IPS-NIHi11 (cell line): ENCODE measurements around the gene CD6.

Experiments
- DNase-seq: peaks from one replicate; pipeline ENCODE4 v3.0.0; 2012; ENCODE audit warnings: mixed read lengths, low spot score

Gene CD6

DNA sequence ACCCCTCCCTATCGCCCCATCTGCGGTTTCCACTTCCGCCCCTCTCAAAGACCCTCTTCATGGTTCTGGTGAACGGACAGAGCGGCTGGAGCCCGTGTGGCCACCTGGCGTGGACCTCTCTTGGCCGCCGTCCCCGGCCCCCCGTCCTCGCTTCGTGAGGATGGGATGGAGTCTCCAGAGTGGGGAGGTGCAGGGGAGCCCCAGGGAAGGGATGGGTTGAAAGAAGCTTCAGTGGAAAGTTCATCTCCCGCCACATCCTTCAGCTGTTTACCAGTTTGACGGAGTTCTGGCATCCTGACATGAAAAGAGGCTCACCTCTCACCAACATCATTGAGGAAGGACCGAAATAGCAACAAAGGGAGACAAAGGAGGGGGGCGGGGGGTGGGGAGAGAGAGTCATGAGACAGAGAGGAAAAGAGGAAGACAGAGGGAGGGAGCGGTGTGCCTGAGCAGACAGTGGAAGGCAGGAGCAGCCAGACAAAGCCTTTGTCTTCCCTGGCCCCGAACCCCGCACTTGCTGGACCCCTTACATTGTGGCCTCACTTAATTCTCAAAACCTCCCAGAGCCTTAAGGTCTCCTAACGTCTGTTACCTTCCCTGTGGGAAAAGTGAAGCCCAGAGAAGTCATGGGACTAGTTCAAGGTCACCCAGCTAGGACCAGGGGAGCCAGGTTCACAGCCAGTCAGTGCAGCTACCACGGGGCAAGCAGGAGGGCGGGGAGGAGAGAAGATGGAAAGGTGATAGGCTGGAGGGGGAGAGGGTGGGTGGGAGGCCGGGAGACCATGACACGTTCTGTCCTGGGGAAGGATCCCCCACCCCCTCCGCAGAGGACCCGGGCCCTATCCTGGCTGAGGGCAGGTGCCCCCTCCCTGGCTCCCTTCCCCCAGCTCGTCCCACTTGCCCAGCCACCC lies 54.9 kb downstream of the CD6 start:
- DNase-seq = no peak

DNA sequence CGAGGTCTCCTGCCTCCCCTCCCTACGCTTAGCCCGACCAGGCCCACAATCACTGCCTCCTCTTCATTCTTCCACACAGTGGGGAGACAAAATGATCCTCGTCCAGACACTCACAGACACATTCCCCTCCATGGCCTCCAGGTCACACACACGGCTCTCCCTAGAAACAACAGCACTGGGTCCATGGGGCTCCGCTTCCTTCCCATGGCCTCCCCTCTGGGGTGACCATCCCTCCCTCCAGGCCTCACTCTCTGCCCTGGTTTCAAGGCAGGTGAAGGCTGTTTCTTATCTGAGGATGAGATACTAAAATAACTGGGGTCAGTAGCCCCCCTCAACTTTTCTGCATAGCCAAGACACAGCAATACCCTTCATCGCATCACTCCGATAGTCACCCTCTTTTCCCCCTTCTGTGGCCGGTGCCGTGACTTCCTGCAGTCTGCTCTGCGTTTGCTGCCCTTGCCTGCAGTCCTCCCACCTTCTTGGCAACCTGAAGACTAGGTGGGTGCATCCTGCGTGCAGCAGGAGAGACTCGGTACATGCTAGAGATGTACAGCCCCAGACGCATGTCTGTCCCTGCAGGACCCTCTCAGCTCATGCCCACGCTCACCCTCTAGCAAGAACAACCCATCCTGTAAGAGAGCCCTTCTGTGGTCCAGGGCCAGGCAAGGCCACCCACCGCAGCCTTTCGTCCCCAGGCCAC lies 55.8 kb downstream of the CD6 start:
- DNase-seq = no peak

- DNase-seq = no peak
Observed at GRCh38 chr11:61028135-61028729, 56.8 kb downstream of the CD6 start.

DNA sequence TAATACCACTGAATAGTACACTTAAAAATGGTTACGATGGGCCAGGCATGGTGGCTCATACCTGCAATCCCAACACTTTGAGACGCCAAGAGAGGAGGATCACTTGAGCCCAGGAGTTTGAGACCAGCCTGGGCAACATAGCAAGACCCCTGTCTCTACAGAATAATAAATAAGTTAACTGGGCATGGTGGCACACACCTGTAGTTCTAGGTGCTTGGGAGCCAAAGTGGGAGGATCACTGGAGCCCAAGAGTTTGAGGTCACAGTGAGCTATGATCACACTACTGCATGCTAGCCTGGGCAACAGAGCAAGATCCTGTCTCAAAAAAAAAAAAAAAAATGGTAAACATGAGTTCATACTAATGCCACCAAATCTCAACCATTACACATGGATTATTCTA lies 61.3 kb downstream of the CD6 start:
- no peak for DNase-seq

GRCh38 chr11:61033417-61033816 lies 61.9 kb downstream of the CD6 start:
- DNase-seq = no peak

GRCh38 chr11:61034111-61034510 lies 62.6 kb downstream of the CD6 start:
- no peak for DNase-seq

DNA sequence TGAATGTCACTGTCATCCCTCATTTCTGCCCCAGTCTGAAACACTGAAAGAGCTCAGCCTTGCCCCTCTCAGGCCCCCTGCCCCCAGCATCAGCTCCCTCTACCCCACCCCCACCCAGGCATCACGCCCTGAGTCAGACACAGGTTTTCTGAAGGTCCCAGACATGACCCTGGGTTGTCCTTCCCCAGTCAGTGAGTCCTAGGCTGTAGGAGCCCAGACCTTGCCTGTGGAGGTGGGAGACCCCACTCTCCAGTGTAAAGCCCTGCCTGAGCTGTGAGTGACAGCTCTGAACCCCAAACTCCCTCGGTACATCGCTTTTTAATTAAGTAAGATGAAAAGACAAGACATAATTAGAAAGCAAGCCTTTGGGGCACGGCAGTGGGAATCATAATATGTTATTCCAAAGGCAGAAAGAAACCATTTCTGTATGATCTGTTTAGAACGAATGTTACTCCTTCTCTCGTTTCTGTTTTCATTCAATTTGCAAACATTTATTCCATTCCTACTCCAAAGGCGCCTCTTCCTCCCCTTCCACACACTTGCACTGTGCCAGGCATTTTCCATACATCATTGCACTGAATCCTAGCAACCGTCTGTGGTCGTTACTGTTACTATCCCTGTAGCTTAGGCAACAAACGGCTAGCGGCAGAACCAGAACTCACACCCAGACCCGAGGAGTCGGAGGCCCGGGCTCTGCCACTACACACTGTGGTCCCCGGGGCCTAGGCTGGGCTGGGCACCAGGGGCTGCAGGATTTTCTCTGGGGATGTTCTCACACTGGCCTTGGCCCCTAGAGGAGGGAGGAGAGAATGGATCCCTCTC lies 63.4 kb downstream of the CD6 start:
- DNase-seq = no peak

- DNase-seq = no peak
Observed at GRCh38 chr11:61035526-61035835, 64.0 kb downstream of the CD6 start.

DNA sequence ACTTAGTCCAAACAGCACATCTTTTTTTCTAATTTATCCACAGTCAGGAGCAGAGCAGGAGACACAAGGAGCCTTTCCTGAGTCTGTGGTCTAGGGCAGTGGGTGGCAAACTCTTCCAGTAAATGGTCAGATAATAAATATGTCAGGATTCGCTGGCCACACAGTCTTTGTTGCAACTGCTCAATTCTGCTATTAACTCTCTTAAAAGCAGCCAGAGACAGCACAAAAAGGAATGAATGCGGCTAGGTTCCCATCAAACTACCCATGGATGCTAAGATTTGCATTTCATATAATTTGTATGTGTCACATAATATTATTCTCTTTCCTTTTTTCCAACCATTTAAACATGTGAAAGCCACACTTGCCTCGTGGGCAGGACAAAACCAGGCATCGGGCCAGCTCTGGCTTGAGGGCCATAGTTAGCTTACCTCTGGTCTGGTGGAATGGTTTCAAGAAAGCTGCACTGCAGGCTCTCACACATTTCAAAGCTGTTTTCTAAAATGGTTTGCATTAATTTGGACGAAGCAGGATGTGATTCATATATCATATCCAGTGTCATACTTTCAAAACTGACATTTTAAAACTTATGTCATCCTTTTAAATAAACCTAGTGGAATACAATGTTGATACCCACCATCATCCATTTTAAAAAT lies 66.1 kb downstream of the CD6 start:
- DNase-seq = no peak

GRCh38 chr11:61039916-61040315 lies 68.4 kb downstream of the CD6 start:
- no peak for DNase-seq

DNA sequence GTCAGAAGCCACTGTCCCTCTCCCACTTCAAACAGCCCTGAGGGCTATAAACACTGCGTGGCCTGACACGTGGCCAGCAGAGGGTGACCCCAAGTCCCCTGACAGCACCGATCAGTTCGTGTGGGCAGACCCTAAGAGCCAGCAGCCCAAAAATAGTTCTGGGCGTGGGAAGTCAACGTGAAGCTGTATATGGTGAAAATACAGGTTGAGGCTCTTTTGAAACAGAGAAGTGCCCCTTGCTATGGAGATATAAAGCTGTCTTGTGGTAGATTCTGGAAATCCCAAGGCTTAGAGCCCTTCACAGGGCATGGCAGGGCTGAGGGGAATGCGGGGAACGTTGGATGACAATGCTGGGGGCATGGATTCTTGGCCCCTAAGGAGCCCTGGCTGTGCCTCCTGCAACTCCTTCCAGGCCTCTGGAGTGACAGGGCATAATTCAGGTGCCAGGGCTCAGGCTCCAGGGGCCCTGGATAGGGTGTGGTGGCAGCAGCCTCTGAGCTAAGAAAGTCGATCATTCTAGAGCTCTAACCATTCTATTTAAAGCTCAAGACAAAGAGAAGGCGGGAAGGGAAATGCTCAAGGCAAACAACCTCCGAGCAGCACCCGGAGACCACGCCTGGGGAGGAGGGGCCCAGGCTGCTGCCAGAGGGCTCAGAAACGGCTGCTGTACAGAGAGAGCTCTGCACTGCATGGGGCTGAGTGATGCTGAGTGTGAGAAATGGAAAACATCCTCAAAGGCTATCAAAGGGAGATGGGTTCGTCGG lies 70.5 kb downstream of the CD6 start:
- DNase-seq = peak; percentile 73

DNA sequence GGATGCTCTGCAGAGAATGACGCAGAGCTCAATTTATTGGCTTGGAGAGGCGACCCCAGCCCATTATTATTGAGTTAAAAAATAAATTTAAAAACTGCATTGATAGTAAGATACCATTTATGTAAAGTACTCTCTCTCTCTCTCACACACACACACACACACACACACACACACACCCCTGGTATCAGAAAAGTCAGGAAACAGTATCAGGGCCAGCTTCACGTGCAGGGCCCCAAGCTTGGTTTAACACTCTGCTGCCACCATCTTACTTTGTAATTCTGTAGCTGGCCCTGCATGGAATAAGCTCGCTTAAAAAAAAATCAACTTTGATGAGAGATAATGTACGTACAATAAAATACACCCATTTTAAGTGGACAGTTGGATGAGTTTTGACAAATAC lies 71.1 kb downstream of the CD6 start:
- DNase-seq = no peak

DNA sequence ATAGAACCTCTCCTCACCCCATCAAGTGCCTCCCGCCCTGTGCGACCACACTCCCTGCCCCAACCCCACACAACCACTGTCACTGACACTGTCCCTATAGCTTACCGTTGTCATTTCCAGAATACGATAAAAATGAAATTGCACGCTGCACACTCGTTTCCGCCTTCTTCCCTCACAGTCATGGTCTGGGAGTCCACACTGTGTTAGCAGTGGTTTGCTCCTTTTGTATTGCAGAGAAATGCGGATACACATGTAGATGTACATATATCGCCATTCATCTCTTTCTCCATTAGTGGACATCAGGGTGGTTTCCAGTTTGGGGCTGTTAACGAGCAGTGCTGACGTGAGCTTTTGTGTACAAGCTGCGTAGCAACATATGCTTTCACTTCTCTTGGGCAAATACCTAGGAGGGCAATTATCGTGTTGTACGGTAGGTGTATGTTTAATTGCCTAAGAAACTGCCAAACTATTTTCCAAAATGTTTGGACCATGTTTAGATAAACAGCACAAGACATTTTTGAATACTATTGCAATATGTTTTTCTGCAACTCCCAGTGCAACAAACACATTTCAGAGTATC lies 71.6 kb downstream of the CD6 start:
- DNase-seq = no peak

- DNase-seq = no peak
Observed at GRCh38 chr11:61045271-61045670, 73.8 kb downstream of the CD6 start.

- no peak for DNase-seq
Observed at GRCh38 chr11:61046833-61047232, 75.4 kb downstream of the CD6 start.

- DNase-seq = no peak
Observed at GRCh38 chr11:61048368-61049062, 77.0 kb downstream of the CD6 start.

DNA sequence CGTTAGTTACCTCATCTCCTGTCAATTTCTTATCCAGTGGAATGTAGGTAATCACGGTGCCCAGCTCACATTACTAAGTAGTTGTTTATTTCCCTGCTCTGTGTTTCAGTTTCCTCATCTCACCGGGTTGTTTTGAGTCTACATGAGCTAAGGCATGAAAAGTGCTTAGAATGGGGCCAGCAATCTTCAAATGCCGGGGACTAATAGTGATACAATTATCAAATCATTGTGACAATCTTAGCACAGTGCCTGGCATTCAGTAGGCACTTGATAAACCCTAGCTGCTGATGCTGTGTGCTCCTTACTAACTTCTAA lies 77.5 kb downstream of the CD6 start:
- no peak for DNase-seq

- no peak for DNase-seq
Observed at GRCh38 chr11:61049859-61050258, 78.4 kb downstream of the CD6 start.

- no peak for DNase-seq
Observed at GRCh38 chr11:61052182-61052972, 80.9 kb downstream of the CD6 start.
